ENCODE results near the gene COASY.

COASY gene

DNA sequence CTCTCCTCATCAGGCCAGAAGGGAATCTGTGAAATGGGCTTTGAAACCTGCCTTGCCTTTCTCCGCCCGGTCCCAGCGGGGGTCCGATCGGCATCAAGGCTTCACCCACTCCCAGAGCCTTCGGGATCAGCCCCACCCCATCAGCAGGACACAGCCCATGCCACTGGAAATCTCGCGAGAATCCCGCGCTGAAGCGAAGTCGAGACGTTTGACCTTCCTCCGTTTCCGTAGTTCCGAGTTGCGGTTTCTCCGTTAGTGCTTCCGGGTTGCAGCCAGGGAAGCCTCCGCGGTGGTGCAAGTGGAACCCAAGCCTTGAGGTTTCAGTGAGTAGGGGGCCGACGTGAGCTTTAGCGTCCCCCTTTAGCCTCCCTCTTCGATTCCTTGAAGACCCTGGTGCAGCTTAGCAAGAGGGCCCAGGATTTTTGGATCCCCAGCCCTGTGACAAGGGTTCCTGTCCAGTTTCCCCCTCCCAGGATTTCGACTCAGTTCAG lies at the start of gene COASY:
Gene COASY, plus strand, starts transcription at position 252 of the 491 bp plus-strand sequence. CDS start 475 bp downstream, outside the sequence.
- H3K4me3 ChIP-seq (ENCODE audit: low read depth, low read length) = peak within 1 kb of the TSS; percentile 87
- TF ChIP-seq, protein P1, sequence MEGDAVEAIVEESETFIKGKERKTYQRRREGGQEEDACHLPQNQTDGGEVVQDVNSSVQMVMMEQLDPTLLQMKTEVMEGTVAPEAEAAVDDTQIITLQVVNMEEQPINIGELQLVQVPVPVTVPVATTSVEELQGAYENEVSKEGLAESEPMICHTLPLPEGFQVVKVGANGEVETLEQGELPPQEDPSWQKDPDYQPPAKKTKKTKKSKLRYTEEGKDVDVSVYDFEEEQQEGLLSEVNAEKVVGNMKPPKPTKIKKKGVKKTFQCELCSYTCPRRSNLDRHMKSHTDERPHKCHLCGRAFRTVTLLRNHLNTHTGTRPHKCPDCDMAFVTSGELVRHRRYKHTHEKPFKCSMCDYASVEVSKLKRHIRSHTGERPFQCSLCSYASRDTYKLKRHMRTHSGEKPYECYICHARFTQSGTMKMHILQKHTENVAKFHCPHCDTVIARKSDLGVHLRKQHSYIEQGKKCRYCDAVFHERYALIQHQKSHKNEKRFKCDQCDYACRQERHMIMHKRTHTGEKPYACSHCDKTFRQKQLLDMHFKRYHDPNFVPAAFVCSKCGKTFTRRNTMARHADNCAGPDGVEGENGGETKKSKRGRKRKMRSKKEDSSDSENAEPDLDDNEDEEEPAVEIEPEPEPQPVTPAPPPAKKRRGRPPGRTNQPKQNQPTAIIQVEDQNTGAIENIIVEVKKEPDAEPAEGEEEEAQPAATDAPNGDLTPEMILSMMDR (IDR thresholded peaks at IDR 0.05; ENCODE audit: insufficient read depth, low read depth, low read length, missing control alignments) = no peak
- peak; percentile 98 for DNase-seq (ENCODE audit: low read depth)

DNA sequence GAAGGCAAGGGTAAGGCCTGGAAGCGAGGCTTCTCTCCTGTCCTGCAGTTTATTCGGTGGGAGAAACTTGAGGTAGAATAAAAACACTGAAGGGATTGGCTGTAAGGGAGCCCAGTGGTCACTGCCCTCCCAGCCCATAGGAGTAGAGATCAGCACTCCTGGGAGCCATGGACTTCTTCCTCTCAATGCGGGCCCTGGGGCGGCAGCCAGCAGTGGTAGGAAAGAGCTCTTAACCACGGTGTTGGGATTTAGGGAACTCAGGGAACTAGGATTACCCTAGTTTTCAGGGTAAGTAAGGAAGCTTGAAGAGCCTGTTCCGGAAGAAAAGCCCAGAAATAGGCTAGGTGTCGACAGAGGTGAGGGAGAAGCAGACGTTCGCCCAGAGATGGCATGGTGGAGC lies 49.7 kb upstream of the COASY start:
- no peak overlapping the region for H3K4me3 ChIP-seq (ENCODE audit: low read depth, low read length)
- no peak for DNase-seq (ENCODE audit: low read depth)
- TF ChIP-seq, protein P1 (IDR thresholded peaks at IDR 0.05; ENCODE audit: insufficient read depth, low read depth, low read length, missing control alignments) = no peak

DNA sequence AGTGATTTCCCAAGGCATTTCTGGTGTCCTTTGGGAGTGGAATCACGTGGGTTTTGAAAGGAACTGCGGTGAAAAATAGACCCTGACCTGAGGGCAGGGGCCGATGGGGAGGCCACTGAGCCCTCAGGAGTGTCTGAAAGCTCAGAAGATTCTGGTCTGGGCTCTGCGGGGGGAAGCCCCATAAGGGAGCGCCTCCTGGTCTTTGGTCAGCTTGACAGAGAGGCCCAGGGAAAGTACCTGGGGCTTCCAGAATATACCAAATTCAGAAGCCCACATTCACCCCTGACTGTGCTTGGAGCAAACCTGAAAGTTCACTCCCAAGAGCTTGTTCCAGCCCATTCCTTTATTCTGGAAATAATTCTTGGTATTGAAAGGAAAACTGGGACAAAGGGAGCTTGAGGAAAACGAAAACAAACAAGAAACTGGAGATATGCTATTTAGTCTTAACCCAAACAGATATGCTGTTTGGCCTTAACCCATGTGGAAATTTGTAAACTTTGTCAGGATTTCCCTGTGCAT lies 49.2 kb upstream of the COASY start:
- peak; percentile 64 for DNase-seq (ENCODE audit: low read depth)
- H3K4me3 ChIP-seq (ENCODE audit: low read depth, low read length) = no peak overlapping the region
- TF ChIP-seq, protein P1 (IDR thresholded peaks at IDR 0.05; ENCODE audit: insufficient read depth, low read depth, low read length, missing control alignments) = no peak

DNA sequence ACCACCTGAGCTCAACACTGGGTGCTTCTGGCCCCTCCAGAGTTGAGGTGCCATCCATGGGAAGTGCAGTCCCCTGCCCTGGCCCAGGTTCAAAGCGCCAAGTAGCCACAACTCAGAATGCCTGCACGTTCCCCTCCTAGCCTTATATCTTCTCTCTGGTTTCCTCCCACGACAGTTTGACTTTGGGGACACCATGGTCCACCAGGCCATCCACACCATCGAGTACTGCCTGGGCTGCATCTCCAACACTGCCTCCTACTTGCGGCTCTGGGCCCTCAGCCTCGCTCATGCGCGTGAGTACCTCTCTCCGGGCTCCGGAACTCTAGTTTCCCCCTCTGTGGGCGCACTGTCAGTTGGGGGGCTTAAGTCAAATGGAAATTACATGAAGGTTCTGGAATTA lies 48.3 kb upstream of the COASY start:
- no peak for DNase-seq (ENCODE audit: low read depth)
- H3K4me3 ChIP-seq (ENCODE audit: low read depth, low read length) = no peak overlapping the region
- TF ChIP-seq, protein P1 (IDR thresholded peaks at IDR 0.05; ENCODE audit: insufficient read depth, low read depth, low read length, missing control alignments) = no peak

DNA sequence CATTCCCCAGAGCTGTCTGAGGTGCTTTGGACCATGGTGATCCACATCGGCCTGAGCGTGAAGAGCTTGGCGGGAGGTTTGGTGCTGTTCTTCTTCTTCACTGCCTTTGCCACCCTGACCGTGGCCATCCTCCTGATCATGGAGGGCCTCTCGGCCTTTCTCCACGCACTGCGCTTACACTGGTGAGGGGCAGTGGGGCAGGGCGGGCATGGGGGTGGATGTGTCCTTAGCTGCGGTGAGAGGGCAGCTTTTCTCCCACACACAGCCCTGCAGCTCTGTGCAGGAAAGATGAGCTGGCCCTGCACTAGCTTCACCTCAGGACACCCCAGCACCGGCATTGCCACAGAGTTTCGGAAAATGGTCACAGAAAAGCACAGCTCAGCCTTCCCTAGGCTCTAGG lies 47.7 kb upstream of the COASY start:
- no peak overlapping the region for H3K4me3 ChIP-seq (ENCODE audit: low read depth, low read length)
- TF ChIP-seq, protein P1 (IDR thresholded peaks at IDR 0.05; ENCODE audit: insufficient read depth, low read depth, low read length, missing control alignments) = no peak
- no peak for DNase-seq (ENCODE audit: low read depth)

DNA sequence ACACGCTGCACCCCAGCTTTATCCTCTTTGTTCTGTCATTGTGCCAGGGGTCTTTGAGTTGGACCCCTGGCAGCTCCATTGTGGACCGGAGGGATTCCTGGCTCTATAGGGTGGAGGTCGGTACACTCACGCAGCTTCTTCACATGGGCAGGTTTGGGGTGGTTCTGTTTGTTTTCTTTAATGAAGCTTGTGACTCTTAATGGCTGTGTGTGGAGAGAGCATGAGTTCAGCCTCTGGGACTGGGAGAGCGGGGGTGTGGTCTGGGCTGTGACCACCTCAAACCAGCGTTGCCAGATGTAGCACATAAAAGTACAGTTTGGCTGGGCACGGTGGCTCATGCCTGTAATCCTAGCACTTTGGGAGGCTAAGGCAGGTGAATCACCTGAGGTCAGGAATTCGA lies 47.1 kb upstream of the COASY start:
- DNase-seq (ENCODE audit: low read depth) = no peak
- no peak overlapping the region for H3K4me3 ChIP-seq (ENCODE audit: low read depth, low read length)
- TF ChIP-seq, protein P1 (IDR thresholded peaks at IDR 0.05; ENCODE audit: insufficient read depth, low read depth, low read length, missing control alignments) = no peak

DNA sequence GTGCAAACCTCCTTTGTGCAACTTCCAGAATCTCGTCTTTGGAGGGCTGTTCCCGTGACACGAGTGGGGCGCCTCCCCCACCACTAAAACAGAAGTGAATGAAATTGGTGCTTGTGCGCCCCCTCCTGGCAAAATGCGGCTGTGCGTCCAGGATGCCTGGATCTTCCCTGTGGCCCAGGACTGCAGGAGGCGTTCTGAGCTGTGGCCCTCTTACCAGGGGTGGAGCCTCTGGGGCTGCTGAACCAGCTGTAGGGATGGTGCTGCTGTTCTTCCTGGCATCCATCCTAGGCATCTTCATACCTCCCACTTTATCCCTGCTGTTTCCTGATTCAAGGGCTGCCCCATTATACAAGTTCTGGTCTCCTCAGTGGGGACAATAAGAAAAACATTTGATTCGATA lies 44.4 kb upstream of the COASY start:
- peak; percentile 72 for DNase-seq (ENCODE audit: low read depth)
- H3K4me3 ChIP-seq (ENCODE audit: low read depth, low read length) = no peak overlapping the region
- TF ChIP-seq, protein P1 (IDR thresholded peaks at IDR 0.05; ENCODE audit: insufficient read depth, low read depth, low read length, missing control alignments) = peak; percentile 91

Data from GM12865 (cell line).